HL-60/S4 (cell line): Measurements from ENCODE around the gene SPDEF.

Experiments used
- in situ Hi-C: fragments of 300-500 bp; cut with MboI; formaldehyde crosslinking; loops from 2 replicates; pipeline ENCODE4 v1.14.3; 2022; ENCODE audit warnings: low sequenced_read_pairs

The SPDEF gene

GRCh38 chr6:34490390-34491090, 65.6 kb downstream of the SPDEF start:
- in situ Hi-C loops = no loop called here

DNA sequence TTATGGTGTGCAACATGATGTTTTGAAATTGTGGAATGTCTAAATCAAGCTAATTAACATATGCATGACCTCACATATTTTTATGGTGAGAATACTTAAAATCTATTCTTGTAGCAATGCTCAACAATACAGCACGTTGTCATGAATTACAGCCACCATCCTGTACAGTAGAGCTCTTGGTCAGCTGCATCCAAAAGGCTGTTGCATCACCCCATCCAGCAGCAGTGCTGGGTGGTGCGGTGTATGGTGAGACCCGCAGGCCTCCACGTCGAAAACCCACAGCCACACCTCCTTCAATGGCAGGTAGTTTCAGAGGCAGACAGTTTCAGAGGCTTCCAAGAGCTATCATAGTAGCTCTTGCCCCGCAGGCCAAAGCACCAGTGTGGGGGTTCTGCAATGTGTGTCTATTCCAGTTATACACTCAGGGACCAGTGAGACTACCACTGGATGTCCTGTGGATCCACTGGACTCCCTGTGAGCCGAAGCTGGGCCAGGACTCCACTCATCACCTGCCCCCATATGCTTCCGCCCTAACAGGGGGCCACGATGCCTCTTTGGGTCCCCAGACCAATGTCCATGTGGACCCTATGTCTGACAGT, 66.8 kb downstream of the SPDEF start:
- in situ Hi-C loops = no loop called here
